Renal pelvis (tissue), 4 donors: Measurements from ENCODE around the gene BEND6. TPM values are rescaled to one million over a fixed set of nuclear protein-coding genes. Genes with fewer than 3 reads are reported as not detected.
"Not testable (repeated sequence)": the region's sequence is repeated elsewhere in the genome, so short reads cannot be mapped to it uniquely, and the experiment has no call there.

ENCODE experiments used
- DNase-seq: peaks from one replicate; pipeline ENCODE4 v3.0.0-alpha.2; 2013
- polyA plus RNA-seq, 3 donors: library from polyadenylated mRNA; unstranded; fragments of 120-200 nt; gene quantifications; one replicate each; pipeline ENCODE4 v1.2.1, GENCODE V29; 2013; ENCODE audit not compliant: insufficient read length in 3 of 3

Gene BEND6
- polyA plus RNA-seq, 3 donors = 4.5 to 5.5 (median 4.9) TPM

- no peak for DNase-seq
These were observed 22.3 kb downstream of the BEND6 start for GRCh38 chr6:56977192-56977591.

- no peak for DNase-seq
These were observed 23.6 kb downstream of the BEND6 start for GRCh38 chr6:56978530-56978929.

GRCh38 chr6:56984361-56984760 is 29.5 kb downstream of the BEND6 start:
- no peak for DNase-seq

GRCh38 chr6:56984884-56985283 is 30.0 kb downstream of the BEND6 start:
- no peak for DNase-seq

DNA sequence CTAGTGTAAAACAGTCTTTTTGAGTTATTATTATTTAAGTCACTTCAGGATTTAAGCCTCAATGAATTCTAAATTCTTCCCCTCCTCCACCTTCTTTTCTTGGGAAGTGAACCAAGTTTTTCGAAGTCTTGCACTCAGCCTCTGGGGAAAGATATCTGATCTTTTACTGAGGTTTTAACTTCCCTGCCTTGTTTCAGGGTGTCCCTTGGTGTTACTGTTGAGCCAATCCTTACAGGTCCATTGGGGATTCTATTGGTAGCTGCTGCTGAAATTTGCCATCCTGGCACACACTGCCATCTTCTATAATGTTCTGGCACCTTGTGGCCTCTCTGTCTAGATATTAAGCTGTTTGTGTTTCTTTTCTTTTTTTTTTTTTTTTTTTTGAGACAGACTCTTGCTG is 31.7 kb downstream of the BEND6 start:
- no peak for DNase-seq

DNA sequence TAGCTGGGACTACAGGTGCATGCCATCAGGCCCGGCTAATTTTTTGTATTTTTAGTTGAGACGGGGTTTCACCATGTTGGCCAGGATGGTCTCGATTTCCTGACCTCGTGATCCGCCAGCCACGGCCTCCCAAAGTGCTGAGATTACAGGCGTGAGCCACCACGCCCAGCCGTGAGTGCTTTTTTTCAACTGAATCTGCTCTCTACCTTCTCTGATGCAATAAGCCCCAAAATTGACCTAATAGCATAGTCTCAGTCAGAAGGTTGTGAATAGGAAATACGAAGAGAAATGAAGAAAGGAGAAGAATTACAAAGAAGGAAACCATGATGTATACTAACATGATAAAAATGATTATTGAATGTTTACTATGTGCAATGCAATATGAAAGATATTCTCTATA is 33.2 kb downstream of the BEND6 start:
- DNase-seq = no peak

GRCh38 chr6:56992036-56992435 is 37.1 kb downstream of the BEND6 start:
- no peak for DNase-seq

- DNase-seq = no peak
These were observed 37.8 kb downstream of the BEND6 start for GRCh38 chr6:56992703-56993102.

- DNase-seq = no peak
These were observed 40.5 kb downstream of the BEND6 start for GRCh38 chr6:56995347-56995902.

GRCh38 chr6:56996401-56996800 is 41.5 kb downstream of the BEND6 start:
- DNase-seq = no peak

DNA sequence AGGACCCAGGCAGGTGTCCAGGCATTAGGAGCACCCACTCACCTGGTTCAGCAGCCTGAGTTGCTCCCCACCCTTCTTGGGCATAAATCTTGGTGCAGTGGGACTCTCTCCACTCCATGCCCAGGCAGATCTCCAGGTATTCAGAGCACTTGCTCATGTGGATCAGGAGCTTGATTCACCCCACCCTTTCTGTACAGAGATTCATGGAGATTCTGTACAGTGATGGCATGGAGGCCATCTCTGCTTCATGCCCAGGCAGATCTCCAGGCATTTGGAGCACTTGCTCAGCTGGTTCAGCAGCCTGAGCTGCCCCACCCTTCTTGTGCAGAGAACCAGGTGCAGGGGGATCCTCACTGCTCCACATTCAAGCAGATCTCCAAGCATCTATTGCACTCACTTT is 44.1 kb downstream of the BEND6 start:
- no peak for DNase-seq

- not testable (repeated sequence) for DNase-seq
These were observed 44.8 kb downstream of the BEND6 start for GRCh38 chr6:56999748-57000147.

DNA sequence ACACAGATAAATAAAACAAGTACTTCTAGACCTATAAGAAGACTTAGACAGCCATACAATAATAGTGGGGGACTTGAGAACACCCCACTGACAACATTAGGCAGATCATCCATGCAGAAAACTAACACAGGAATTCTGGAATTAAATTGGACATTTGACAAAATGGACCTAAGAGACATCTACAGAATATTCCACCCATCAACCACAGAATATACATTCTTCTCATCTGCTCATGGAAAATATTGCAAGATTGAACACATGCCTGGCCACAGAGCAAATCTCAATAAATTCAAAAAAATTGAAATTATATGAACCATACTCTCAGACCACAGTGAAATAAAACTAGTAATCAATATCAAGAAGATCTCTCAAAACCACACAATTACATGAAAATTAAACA is 47.3 kb downstream of the BEND6 start:
- no peak for DNase-seq

DNA sequence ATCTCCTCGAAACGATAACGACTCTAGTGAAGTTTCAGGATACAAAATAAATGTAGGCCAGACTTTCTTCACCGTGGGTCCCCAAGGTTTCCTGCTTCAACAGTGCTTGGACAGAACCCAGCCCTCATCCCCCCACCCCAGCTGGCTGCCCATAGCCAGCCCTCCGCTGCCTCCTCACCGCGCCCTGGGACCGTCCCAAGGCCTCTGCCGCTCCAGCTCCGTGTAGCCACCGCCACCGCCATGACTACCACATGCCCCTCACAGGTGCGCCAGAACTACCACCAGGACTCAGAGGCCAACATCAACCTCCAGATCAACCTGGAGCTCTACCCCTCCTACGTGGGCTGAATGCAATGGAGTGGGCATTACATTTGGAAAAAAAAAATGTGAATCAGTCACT is 49.4 kb downstream of the BEND6 start:
- DNase-seq = no peak

GRCh38 chr6:57006101-57006500 is 51.2 kb downstream of the BEND6 start:
- DNase-seq = no peak

- DNase-seq = not testable (repeated sequence)
These were observed 53.2 kb downstream of the BEND6 start for GRCh38 chr6:57008069-57008468.

GRCh38 chr6:57013521-57013926 is 58.6 kb downstream of the BEND6 start:
- no peak for DNase-seq

- DNase-seq = peak; percentile 24
These were observed 62.2 kb downstream of the BEND6 start for GRCh38 chr6:57017069-57017468.

- no peak for DNase-seq
These were observed 62.9 kb downstream of the BEND6 start for GRCh38 chr6:57017841-57018240.

GRCh38 chr6:57019434-57019833 is 64.5 kb downstream of the BEND6 start:
- DNase-seq = no peak

DNA sequence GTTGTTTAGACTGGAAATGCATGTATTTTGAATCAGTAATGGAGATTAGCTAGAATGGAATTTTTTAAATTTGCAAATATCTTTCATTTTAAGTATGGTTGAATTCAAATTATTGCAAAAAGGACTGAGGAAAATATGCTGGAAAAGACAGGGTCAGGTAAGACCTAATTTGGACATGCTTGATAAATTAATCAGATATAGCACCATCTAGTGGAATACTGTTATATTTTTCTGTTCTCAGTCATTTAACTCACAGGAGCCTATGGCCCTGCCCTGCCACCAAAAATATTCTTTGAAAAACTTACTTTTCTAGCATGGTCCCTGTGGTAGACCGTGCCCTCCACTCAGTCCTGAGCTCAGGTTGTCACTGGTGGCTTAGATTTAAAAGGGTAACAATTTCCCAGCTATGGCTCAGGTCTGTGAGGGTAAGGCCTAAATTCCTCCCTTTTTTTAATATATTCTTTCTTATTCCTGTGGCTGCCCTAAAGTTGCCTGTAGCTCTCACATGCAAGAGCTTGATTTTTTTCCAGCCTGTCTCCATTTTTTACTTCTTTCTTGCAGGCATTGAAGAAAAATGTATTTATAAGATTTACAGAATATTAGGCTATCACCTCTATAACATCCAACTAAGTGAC is 66.3 kb downstream of the BEND6 start:
- peak; percentile 22 for DNase-seq

DNA sequence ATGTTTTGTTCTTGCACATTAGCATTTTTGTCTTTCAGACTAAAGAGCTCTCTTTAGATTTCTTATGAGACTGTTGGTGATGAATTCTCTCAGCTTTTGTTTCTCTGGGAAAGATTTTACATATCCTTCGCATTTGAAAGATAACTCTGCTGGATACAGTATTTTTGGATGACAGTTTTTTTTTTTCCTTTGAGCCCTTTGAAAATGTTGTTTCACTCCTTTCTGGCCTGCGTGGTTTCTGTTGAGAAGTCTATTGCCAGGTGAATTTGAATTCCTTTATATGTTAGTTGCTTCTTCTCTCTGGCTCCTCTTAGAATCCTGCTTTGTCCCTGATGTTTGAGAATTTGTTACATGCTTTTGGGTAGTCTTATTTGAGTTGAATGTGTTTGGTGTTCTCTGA is 69.4 kb downstream of the BEND6 start:
- no peak for DNase-seq

GRCh38 chr6:57024775-57025174 is 69.9 kb downstream of the BEND6 start:
- DNase-seq = no peak

GRCh38 chr6:57026001-57026400 is 71.1 kb downstream of the BEND6 start:
- DNase-seq = no peak
